ENCODE data around the gene GBF1. TPM values are rescaled to one million over a fixed set of nuclear protein-coding genes. Genes with fewer than 3 reads are reported as not detected.

GBF1 gene
- total RNA-seq, 4 donors from 2014 or later, result 31.4 to 64.2 (median 58.7) TPM

DNA sequence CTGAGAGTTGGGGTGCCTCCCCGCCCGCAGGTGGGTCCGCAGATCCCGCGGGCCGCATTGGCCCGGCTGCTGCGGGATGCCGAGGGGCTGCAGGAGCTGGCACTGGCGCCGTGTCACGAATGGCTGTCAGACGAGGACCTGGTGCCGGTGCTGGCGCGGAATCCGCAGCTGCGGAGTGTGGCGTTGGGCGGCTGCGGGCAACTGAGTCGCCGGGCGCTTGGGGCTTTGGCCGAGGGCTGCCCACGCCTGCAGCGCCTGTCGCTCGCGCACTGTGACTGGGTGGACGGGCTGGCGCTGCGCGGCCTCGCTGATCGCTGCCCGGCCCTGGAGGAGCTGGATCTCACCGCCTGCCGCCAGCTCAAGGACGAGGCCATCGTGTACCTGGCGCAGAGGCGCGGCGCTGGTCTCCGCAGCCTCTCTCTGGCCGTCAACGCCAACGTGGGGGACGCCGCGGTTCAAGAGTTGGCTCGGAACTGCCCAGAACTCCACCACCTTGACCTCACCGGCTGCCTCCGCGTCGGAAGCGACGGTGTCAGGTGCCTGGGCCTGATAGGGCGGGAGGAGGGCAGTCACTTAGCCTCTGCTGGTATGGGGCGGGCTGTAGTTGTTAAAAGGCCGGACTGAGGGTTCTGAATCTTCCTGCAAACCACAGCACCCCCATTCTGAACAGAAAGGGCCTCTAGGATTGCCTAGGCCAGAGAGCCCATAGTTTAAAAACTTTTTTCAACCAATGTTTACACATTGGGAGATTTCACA lies 176.6 kb downstream of the GBF1 start:
- TF ChIP-seq POLR2A (IDR thresholded peaks at IDR 0.05) (peak in 1 of 2 donors; percentile 29), CTCF (IDR thresholded peaks at IDR 0.05 in 4 of 5, conservative IDR thresholded peaks at IDR 0.05 in 1 of 5) (no peak)
- Histone ChIP-seq H3K27ac (peak overlapping the region; percentile 85 to 97 (median 94)), H3K27me3 (peaks cover 13 to 20% (median 14%) of the 10 kb centered on the region in 3 donors), H3K4me1 (peaks cover 27 to 30% of the 10 kb centered on the region in 2 donors), H3K9me3 (no peaks in the 10 kb centered on the region), H3K36me3 (no peaks in the 10 kb centered on the region), H3K4me3 (peak overlapping the region; percentile 82 to 92 (median 87))
- ATAC-seq (peak; percentile 5 to 15), DNase-seq (peak in 1 of 2 donors; percentile 53)
- in situ Hi-C loops (cut with MboI; ENCODE audit: low sequenced_read_pairs in 4 of 4), result no loop called here
- intact Hi-C loops (cut with DNase I; ENCODE audit: low total_unique reads), result loop anchor here (1.0 to 5.0 kb wide), 5 partner anchors 10 to 81 kb away; partner anchors contain the start of genes CUEDC2 and SUFU

GRCh38 chr10:102422545-102423129 lies 177.3 kb downstream of the GBF1 start:
- ATAC-seq (peak; percentile 43), DNase-seq (peak; percentile 68 to 81)
- in situ Hi-C loops (cut with MboI; ENCODE audit: low sequenced_read_pairs in 4 of 4), result no loop called here
- peak overlapping the region; percentile 82 to 92 (median 87) for H3K4me3 ChIP-seq
- peaks cover 7 to 14% (median 10%) of the 10 kb centered on the region in 3 donors for H3K27me3 ChIP-seq
- H3K9me3 ChIP-seq, result no peaks in the 10 kb centered on the region
- peaks cover 27 to 30% of the 10 kb centered on the region in 2 donors for H3K4me1 ChIP-seq
- intact Hi-C loops (cut with DNase I; ENCODE audit: low total_unique reads), result loop anchor here (1.0 to 5.0 kb wide), 2 partner anchors 28 to 55 kb away; no protein-coding TSS in a partner anchor
- H3K36me3 ChIP-seq, result no peaks in the 10 kb centered on the region
- peak; percentile 66 to 87 (median 83) for TF ChIP-seq CTCF (IDR thresholded peaks at IDR 0.05 in 4 of 5, conservative IDR thresholded peaks at IDR 0.05 in 1 of 5)
- no peak for TF ChIP-seq POLR2A (IDR thresholded peaks at IDR 0.05)
- H3K27ac ChIP-seq, result peak overlapping the region; percentile 85 to 97 (median 94)

DNA sequence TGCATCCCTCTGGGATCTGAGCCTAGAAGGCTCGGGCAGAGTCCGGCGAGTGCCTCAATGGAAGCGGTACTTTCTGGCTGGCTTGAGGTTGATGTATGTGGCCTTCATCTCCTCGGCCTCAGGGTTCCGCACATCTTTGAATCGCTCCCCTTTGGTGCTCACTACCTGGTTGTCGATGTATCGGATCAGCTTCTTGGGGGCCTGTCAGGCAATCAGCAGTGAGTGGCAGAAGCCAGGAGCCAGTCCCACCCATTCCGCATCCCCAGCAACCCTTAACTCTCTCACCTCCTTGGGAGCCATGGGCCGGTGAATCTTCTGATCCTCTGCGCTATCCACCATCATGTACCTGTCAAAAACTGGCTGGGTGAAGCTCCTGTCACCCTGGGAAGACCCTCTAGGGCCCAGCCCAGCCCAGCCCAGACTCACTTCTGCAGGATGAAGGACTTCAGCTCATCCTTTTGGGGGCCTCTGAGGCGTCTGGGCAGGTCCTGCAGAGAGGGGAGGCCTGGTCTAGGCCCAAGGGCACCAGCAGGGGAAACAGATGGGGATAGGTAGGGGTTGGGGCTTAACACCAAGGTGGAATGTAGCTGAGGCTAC lies 178.1 kb downstream of the GBF1 start:
- no peak for TF ChIP-seq CTCF (IDR thresholded peaks at IDR 0.05 in 4 of 5, conservative IDR thresholded peaks at IDR 0.05 in 1 of 5)
- TF ChIP-seq POLR2A (IDR thresholded peaks at IDR 0.05), result no peak
- in situ Hi-C loops (cut with MboI; ENCODE audit: low sequenced_read_pairs in 4 of 4) (no loop called here), intact Hi-C loops (cut with DNase I; ENCODE audit: low total_unique reads) (loop anchor here (5.0 kb wide), 1 partner anchor 54 kb away; no protein-coding TSS in a partner anchor)
- DNase-seq (no peak), ATAC-seq (no peak)
- no peaks in the 10 kb centered on the region for H3K36me3 ChIP-seq
- peak overlapping the region in 1 of 4 donors; percentile 93 for H3K27ac ChIP-seq
- H3K4me3 ChIP-seq, result peak overlapping the region in 1 of 4 donors; percentile 87
- H3K27me3 ChIP-seq, result peaks cover 0 to 6% (median 5%) of the 10 kb centered on the region in 3 donors
- no peaks in the 10 kb centered on the region for H3K9me3 ChIP-seq
- H3K4me1 ChIP-seq, result peaks cover 27 to 30% of the 10 kb centered on the region in 2 donors

DNA sequence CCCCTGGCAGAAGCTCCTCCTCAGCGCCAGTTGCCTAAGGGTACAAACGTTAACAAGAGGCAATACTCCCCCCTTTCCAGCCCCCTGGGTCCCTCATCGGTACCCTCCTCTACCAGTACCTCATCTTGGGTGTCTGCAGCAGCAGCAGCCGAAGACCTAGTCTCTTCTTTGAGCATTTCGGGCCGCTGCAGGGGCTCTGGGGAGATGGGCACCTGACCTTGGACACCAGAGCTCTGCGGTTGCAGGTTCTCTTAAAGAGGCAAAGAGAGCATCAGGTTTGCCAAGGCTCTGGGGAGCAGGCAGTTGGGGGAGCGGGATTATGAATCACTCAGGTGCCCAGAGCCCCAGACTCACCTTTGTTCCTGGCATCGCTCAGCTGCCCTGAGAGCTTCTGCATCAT lies 178.8 kb downstream of the GBF1 start:
- Histone ChIP-seq H3K27me3 (peaks cover 0 to under 1% (median 0%) of the 10 kb centered on the region in 3 donors), H3K36me3 (no peaks in the 10 kb centered on the region), H3K9me3 (no peaks in the 10 kb centered on the region), H3K27ac (no peak overlapping the region), H3K4me3 (no peak overlapping the region), H3K4me1 (peaks cover 24 to 27% of the 10 kb centered on the region in 2 donors)
- intact Hi-C loops (cut with DNase I; ENCODE audit: low total_unique reads), result loop anchor here (5.0 kb wide), 1 partner anchor 53 kb away; no protein-coding TSS in a partner anchor
- TF ChIP-seq CTCF (IDR thresholded peaks at IDR 0.05 in 4 of 5, conservative IDR thresholded peaks at IDR 0.05 in 1 of 5), result no peak
- no peak for TF ChIP-seq POLR2A (IDR thresholded peaks at IDR 0.05)
- in situ Hi-C loops (cut with MboI; ENCODE audit: low sequenced_read_pairs in 4 of 4), result no loop called here
- ATAC-seq, result no peak
- no peak for DNase-seq

Data from gastrocnemius medialis (tissue), 4 donors.